ENCODE results near the gene DAGLB.
"Not testable (repeated sequence)": the region's sequence is repeated elsewhere in the genome, so short reads cannot be mapped to it uniquely, and the experiment has no call there.

DAGLB gene

DNA sequence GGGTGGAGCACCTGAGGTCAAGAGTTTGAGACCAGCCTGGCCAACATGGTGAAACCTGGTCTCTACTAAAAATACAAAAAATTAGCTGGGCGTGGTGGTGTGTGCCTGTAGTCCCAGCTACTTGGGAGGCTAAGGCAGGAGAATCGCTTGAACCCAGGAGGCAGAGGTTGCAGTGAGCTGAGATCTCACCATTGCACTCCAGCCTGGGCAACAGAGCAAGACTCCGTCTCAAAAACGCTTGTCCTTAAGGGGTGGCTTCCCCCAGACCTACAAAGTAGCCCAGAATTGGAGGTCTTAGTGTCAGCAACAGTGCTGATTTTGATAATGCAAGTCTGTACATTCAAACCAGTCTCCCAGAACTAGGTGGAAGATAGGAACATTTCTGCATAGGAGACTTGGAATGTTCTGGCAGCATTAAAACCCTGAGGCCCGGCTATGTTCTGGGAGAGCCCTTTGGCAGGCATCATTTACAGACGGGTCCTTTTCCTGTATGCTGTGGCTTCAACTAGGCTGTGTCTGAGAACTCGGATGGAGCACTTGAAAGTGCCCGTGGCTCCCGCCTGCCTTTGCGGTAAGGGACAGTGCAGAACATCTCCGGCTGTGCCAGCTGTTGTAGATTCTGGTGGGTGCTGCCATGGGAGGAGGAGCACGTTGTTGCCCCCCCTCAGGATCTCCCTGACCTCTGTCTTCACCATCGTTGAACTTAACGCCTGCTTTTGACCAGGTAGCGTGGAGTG, 49.8 kb downstream of the DAGLB start:
- DNase-seq (ENCODE audit: low spot score) = not testable (repeated sequence)

DNA sequence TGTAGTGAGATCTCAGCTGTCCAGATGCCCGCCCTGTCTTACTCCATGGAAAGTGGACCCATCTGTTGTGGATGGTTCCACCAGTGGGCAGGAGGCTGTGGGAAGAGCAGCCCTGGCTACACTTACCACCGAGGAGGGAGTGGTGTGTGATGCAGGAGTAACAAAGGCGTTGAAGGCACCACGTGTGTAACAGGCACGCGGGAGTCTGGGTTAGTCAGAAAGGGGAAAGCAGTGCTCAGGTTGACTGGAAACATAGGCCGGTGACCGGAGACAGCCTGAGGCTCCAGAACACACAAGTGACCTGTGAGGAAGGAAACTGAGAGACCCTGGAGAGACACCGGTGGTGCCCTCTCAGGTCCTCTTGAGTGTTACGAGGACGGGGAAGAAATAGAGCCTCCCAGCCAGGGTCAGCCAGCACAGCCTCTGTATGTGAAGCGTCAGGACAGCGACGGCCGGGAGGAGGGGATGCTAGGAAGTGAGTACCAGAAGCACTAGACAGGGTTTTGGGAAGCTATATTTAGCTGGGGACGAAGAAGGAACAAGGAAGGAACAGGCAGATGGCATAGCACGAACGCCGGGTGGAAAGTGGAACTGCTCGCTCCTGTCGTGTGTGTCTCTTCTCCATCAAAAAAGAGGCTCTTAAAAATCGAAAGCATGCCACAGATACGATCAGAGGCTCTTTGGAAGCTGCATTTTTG, 51.7 kb downstream of the DAGLB start:
- no peak for DNase-seq (ENCODE audit: low spot score)

DNA sequence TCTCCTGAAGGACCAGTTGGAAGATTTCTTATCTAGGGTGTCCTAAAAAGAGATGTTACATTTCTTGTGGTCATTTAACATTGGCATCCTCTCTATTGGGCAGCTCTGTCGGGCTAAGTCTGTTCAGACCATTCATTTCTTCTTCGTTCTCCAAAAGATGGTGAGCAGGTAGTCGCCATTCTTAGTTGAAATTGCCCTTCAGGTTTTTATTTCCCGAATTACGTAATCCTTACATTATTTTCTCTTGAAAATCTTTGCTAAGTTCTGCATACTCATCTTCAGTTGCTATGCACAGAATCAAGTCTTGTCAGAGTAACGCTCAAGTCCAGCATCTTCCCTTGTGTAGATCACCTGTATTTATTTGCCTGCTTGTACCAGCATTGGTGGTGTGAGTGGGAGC, 53.6 kb downstream of the DAGLB start:
- no peak for DNase-seq (ENCODE audit: low spot score)

DNA sequence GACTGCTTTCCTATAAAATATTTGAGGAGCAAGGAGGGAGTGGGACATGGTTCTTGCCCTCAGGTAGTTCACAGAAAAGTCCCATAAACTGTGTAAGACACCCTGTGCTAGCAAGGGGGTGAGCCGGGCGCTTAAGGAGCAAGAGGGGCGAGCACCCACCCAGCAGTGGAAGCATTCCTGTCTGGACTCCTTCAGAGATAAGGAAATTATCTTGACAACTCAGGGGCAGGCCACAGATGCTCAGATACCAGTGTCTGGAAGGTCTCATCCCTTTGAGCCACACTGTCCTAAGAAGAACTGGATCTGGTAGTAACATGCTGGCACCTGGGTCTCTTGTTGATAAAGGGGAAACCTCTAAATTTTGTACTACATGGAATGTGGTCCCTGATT, 54.1 kb downstream of the DAGLB start:
- no peak for DNase-seq (ENCODE audit: low spot score)

DNA sequence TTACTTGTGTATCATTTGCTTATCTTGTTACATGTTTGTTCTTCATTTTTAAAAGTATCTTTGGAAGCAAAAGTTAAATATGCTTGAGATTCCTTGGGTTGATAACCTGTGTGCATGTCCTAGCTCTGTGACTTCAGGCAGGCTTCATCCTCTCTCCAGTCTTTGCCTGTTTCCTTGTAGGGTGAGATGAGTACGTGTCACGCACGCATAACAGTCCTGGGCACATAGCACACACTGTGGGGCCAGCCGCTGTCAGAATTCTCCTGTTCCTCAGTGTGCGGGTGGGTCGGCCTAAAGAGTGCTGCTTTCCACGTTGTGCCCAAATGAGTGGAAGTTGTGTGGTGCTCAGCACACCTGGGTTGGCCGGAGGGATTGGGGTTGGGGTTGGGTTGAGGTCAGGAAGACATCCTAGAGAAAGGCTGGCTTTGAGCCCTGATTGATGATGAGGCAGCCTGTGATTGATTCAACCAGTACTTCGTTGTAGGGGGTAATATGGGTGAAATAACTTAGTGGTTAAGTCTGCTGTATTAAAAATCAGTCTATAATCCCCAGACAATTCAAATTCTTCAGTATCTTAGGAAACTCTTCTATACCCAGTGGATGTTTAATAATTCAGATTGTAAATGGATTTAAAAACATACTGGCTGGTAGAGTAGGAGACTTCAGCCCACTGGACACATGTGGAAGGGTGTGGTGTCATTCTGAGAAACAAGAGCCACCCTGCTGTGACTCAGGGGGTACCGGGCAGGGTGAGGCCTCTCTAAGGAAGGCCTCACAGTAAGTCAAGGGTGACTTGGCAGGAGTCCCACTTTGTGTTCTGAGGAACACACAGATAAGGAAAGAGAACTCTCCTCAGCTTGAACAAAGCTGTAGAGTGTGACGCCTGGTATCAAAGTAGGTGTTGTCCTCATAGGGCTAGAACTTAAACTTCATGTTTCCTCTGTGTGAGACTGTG, 54.8 kb downstream of the DAGLB start:
- peak; percentile 49 for DNase-seq (ENCODE audit: low spot score)

DNA sequence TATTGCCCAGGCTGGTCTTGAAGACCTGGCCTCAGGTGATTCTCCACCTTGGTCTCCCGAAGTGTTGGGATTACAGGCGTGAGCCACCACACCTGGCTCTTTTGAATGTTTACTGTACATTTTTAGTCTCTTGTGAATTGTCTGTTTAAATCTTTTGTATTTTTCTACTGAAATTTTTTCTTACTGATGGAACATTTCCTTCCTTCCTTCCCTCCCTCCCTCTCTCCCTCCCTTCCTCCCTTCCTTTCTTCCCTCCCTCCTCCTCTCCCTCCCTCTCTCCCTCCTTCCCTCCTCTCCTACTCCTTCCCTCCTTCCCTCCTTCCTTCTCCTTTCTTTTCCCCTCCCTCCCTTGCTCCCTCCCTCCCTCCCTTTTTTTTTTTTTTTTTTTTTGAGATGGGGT, 58.0 kb downstream of the DAGLB start:
- DNase-seq (ENCODE audit: low spot score) = no peak

DNA sequence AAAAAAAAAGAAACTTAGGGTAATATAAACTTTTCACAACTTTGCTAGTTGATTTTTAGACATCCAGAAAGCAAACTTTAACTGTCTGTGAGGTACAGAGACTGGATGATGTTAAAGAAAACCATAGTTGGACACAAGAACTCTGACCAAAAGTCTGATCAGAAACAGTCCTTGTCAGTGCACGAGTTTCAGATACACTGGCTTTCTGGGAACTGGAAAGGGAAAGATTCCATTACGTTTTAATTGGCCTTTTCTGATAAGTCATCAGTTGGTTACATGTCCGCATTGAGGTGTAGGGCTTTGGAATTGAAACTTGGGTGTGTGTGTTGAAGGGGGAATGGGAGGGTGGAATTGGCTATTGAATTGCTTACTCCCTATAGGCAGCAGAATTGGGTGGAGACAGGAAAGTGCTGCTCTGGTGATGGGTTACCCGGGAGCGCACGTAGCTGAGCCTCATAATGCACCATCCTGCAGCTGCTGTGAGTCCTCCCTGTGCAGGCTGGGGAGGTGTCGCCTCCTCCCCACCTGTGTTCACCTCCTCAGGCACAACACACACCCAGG, 59.9 kb downstream of the DAGLB start:
- no peak for DNase-seq (ENCODE audit: low spot score)

DNA sequence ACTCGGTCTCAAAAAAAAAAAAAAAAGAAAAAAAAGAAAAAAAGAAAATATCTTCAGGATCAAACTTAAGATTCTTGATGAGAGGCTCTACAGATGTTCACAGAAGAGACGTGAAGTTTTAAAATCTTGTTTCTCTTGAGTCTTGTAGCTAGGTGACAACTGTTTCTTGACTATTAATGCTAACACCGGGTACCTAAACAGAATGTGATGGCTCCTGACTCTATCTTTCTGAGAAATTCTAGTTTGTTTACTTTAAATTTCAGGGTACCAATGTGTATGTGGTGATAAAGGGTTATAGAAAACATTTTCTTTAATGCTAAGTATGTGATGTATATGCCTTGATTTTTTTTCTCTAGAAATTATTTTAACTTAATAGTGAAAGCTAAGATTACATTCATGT, 61.0 kb downstream of the DAGLB start:
- no peak for DNase-seq (ENCODE audit: low spot score)

DNA sequence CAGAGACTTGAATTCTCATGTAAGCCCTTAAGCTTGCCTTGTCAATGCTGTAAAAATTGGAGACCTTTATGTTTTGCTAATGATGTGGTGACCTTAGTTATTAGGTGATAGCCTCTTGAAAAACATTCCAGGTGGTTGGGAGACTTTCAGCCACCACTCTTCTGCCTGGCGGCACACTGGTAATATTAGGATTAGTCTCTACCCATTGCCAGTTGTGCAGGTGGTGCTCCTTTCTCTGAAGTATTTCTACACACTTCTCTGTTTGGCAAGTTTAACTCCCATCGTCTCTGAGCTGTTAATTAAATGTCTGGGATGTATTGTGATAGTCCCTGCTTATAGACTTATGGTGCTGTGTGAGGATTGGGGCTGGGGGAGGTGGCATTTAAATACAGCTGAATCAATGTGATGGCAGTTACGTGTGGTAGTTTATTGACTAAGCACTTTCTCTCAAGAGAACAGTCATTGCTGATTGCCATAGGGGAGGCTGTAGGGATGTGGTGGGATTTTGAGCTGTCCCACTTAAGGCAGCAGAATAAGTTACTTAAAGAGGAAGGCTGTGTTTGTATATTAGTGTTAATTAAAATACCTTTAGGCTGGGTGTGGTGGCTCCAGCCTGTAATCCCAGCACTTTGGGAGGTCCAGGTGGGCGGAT, 61.7 kb downstream of the DAGLB start:
- no peak for DNase-seq (ENCODE audit: low spot score)

DNA sequence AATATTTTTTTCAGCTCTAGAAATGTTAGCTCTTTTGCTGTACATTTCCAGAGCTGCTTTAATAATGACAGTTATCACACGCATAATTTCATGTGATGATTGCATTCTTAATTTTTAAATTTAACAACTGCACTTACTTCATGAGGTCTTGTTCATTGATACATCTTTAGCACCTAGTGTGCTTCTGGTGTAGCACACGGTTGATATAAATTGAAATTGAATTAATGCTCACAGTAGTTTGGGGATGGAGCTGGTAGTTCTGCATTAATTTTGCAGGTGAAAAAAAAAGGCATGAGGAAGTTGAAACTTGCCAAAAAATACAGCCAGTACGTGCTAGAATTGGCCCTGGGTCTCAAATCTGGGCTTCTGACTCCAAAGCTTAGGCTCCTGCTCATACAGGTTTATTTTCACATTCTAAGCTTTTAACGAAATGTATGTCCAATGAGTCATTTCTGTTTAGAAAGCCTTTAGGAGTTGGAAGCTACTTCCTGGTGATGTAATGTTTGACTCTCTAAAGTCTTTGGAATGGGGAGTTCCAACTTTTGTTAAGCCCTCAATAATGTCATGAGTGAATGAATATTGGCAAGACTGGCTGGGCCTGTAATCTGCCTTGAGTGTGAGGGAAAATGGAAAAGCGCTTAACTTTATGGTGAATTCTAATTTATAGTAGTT, 62.5 kb downstream of the DAGLB start:
- no peak for DNase-seq (ENCODE audit: low spot score)

DNA sequence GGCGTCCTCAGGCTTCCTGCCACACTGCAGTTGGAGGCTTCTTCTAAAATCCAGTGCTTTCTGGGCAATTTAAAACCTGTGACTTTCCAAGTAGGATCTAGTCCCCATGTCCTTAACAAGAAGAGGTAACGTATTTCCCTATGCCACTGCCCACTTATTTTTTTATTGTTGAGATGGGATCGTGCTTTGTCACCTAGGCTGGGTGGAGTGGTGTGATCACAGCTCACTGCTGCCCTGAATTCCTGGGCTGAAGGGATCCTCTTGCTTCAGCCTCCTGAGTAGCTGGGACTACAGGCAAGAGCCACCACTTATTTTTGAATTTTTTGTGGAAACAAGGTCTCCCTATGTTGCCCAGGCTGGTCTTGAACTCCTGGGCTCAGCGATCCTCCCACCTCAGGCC, 63.4 kb downstream of the DAGLB start:
- no peak for DNase-seq (ENCODE audit: low spot score)

DNA sequence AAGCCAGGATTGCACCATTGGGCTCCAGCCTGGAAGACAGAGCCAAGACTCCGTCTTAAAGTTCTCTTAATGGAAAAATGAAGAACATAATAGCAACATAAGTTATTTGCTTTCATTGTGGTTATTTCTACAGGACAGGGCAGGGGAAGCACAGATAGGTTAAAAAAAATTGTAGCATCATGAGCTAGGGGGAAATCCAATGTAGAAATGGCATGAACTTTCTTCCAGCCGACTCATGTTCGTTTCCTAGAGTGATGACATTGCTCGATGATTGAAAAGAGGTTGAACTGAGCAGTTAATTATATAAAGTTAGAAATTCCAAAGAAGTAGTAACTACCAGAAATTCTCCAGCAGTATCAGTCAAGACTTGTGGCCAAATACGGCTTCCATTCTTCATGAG, 64.9 kb downstream of the DAGLB start:
- DNase-seq (ENCODE audit: low spot score) = no peak

DNA sequence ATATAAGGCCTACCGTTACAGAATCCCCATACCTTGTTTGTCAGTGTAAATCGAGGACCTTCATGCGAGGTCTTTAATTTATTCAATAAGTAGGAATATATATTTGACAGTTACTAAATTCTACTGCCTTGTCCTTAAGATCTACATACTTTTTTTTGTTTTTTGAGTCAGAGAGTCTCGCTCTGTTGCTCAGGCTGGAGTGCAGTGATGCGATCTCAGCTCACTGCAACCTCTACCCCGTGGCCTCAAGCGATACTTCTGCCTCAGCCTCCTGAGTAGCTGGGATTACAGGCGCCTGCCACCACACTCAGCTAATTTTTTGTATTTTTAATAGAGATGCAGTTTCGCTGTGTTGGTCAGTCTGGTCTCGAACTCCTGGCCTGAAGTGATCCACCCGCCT, 65.9 kb downstream of the DAGLB start:
- DNase-seq (ENCODE audit: low spot score) = not testable (repeated sequence)

DNA sequence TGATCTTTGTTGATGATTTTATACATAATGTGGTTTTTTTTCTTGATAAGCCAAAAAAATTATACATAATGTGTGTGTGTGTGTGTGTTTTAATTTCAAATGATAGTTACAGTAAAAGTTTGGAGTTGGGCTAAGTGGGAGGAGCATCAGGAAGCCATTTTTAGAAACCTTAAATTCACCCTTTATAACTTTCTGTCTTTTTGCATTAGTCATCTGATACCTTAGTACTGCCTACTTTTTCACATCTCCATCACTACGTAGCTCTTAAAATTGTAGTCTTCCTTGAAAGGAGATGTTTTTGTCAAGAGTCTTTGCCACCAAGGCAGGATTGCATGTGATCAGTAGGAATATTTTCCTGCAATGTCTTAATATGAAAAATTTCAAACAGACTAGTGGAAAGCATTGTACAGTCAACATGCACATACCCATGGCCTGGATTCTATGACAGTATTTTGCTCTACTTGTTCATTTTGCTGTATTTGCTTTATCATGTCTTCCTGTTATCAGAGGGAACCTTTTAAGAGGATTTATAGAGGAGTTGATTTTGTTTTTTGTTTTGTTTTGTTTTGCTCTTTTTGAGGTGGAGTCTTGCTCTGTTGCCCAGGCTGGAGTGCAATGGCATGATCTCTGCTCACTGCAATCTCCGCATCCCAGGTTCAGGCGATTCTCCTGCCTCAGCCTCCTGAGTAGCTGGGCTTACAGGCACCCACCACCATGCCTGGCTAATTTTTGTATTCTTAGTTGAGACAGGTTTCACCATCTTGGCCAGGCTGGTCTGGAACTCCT, 67.3 kb downstream of the DAGLB start:
- DNase-seq (ENCODE audit: low spot score) = no peak

DNA sequence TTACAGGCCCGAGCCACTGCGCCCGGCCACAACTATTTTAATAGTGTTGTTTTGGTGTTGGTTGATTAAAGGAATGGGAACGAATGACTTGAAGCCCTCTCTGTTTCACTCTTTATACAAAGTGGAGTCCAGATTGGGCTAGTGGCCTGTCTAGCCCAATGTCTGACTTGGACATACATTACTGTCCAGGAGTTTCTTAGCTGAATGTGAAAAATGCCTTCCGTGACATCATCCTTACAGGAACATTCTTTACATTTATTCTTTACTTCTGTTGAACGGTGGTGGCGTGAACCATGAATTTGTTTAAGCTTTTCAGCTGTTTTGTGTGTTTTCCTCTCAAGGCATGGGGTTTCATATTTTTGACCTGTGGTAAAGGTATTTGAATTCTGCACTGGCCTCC, 67.9 kb downstream of the DAGLB start:
- no peak for DNase-seq (ENCODE audit: low spot score)

DNA sequence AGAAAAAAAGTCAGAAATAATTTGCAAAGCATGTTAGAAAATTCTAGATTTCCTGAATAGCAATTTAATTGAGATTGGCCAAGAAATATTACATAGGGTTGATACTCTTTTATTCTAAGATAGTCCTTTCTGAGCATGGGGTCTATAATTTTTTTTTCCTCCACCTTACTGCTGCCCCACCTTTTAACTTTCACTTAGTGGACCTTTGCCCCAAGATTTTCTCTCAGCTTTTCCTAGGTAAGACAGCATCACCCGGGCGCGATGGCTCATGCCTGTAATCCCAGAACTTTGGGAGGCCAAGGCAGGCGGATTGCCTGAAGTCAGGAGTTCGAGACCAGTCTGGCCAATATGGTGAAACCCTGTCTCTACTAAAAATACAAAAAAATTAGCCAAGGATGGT, 69.2 kb downstream of the DAGLB start:
- DNase-seq (ENCODE audit: low spot score) = not testable (repeated sequence)

DNA sequence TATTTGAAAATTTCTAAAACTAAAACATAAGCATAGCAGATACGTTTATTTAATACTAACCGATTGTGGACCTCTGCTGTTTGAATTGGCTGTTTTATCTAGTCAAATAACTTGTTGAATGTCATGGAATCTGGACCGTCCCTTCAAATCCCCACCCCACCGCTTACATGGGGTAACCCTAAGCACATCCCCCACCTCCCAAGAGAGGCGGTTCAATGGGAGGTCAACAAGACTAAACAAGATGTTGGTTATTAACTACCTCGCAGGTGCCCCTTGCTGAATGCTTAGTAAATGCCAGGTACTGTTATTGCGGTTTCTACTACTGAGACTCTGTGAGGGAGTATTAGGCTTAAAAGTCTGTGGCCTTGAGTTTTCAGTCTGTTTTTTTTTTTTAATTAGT, 70.9 kb downstream of the DAGLB start:
- DNase-seq (ENCODE audit: low spot score) = no peak

DNA sequence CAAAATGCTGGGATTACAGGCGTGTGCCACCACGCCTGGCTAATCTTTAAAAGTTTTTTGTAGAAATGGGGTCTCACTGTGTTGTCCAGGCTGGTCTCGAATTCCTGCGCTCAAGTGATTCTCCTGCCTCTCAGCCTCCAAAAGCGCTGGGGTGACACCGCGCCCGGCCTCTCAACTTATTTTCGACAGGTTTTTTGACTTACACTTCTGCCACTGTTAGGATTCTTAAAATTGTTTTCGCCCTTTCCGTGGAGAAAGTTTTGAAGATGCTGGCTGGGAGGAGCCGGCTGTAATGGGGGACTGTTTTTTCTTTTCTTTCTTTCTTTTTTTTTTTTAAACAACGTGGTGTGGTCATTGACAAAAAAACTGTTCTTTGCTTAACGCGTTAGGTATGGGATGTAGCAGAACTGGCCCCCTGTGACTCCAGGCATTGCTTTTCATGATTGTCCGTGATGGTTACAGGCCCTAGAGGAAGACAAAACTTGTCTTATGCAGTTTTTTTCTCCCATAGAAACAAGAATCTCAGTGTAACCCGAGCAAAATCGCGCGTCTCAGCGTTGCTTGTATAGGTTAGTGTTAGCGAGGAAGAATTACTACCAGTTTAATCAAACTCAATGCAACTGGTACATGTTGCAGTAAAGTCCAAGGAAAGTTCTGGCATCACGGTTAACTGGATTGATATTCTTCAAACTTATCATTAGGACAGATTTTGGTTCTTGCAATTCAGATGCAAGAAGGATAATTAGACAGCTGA, 72.2 kb downstream of the DAGLB start:
- no peak for DNase-seq (ENCODE audit: low spot score)

DNA sequence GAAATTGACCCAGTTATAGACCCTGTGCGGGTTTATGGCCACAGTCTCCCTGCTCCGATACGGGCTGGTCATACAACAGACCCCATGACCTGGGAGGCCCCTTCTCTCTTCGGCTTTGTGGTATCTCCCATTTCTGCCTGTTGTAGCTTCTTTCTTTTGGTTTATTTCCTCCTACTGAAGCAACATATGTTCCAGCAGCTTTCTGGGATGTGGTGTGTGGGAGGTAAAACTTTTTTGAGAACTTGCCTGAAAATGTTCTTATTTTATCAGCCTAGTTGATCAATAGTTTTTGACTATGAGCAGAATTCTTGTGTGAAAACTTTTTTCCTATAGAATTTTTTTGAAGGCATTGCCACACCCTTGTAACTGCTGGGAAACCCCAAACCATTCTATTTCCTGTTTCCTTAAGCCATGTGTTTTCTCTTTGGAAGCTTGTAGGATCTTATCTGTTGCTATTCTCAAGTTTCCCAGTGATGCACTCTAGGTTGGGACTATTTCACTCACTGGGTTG, 80.0 kb downstream of the DAGLB start:
- no peak for DNase-seq (ENCODE audit: low spot score)

DNA sequence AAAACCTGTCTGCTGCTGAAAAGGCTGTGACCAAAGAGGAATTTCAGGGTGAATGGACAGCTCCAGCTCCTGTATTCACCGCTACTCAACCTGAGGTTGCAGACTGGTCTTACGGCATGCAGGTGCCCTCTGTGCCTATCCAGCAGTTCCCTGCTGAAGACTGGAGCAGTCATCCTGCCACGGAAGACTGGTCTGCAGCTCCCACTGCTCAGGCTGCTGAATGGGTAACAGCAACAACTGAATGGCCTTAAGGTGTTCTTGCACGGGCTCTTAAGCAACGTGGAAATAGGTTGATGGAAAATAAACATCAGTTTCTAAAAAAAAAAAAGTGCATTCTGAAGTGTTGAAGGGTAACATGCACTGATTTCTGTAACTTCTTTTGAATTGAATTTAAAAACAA, 82.3 kb downstream of the DAGLB start:
- DNase-seq (ENCODE audit: low spot score) = no peak

All from CD4-positive, alpha-beta T cell treated with Interleukin-15 for 4 hours (primary cell).